Tibial artery (tissue), 4 donors: ENCODE data around the gene NFIX.
A peak's percentile ranks its signal among the peaks of the same experiment; 100 is the strongest.

ENCODE experiments used
- DNase-seq, 2 donors: peaks; one replicate each; pipeline ENCODE4 v3.0.0-alpha.2; 2019
- H3K27ac ChIP-seq, 2 donors: fragments of 200-600 bp; sonication (generic) in 1 of 2; 1 replicate in 1 of 2; 2 replicates in 1 of 2; pipeline ENCODE4 v1.5.1; 2018 to 2019; ENCODE audit warnings: mild to moderate bottlenecking in 1 of 2
- H3K27me3 ChIP-seq, 2 donors: fragments of 200-600 bp; sonication (generic) in 1 of 2; one replicate each; pipeline versions ENCODE4 v1.5.1 to v1.6.0; 2016 to 2019
- H3K36me3 ChIP-seq, 3 donors: fragments of 200-600 bp; sonication (generic) in 2 of 3; one replicate each; pipeline ENCODE4 v1.5.1; 2016 to 2019; ENCODE audit warnings: mild to moderate bottlenecking in 2 of 3
- H3K4me1 ChIP-seq, 4 donors: fragments of 200-600 bp; sonication (generic) in 2 of 4; 1 replicate in 3 of 4; 2 replicates in 1 of 4; pipeline ENCODE4 v1.5.1; 2016 to 2019
- H3K4me3 ChIP-seq, 2 donors: fragments of 200-600 bp; sonication (generic) in 1 of 2; 1 replicate in 1 of 2; 2 replicates in 1 of 2; pipeline ENCODE4 v1.5.1; 2018 to 2019; ENCODE audit warnings: mild to moderate bottlenecking in 2 of 2
- H3K9me3 ChIP-seq, 3 donors: fragments of 200-600 bp; sonication (generic) in 1 of 3; one replicate each; pipeline ENCODE4 v1.5.1; 2016 to 2019
- CTCF ChIP-seq, 2 experiments: fragments of 200-600 bp in 1 of 2; fragments of 450-650 bp in 1 of 2; IDR thresholded peaks; one replicate each; pipeline ENCODE4 v1.5.1; 2017 to 2019; ENCODE audit warnings: antibody characterized with exemption in 2 of 2, mild to moderate bottlenecking in 1 of 2, moderate library complexity in 1 of 2
- intact Hi-C: fragments of 100-400 bp; cut with DNase I; formaldehyde crosslinking; loops from one replicate; pipeline ENCODE4 v1.15.0; 2023; ENCODE audit warnings: low total_unique reads

Gene NFIX

DNA sequence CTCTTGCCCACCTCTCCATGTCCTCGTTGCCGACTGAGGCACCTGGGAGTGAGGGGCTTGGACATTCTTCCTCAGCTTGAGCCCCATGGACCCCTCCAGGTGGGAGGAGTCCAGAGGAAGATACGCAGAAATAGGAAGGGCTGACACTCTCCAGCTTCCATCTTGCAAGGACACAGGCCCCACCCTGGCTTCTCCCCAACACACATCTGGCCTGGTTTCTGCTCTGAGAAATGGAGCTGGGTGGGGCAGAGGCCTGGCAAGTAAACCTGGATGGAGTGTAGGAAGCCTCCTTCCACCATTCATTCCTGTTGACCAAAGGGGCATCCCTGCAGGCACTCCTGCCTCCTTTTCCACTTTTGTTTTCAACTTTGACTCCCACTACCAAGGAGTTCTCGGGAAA, 50.5 kb downstream of the NFIX start:
- Histone ChIP-seq H3K4me3 (no peak overlapping the region), H3K27ac (peak overlapping the region; percentile 88 to 99), H3K27me3 (no peaks in the 10 kb centered on the region), H3K36me3 (no peaks in the 10 kb centered on the region), H3K4me1 (peaks cover 0 to 97% (median 82%) of the 10 kb centered on the region in 4 donors), H3K9me3 (no peaks in the 10 kb centered on the region)
- DNase-seq = no peak
- intact Hi-C loops = no loop called here
- TF ChIP-seq CTCF (IDR thresholded peaks at IDR 0.05) = no peak

- no peaks in the 10 kb centered on the region for H3K27me3 ChIP-seq
- intact Hi-C loops = no loop called here
- H3K27ac ChIP-seq = peak overlapping the region in 1 of 2 donors; percentile 99
- peaks cover 0 to 99% (median 87%) of the 10 kb centered on the region in 4 donors for H3K4me1 ChIP-seq
- H3K9me3 ChIP-seq = no peaks in the 10 kb centered on the region
- TF ChIP-seq CTCF (IDR thresholded peaks at IDR 0.05) = no peak
- no peaks in the 10 kb centered on the region for H3K36me3 ChIP-seq
- H3K4me3 ChIP-seq = no peak overlapping the region
- DNase-seq = no peak
Measured at GRCh38 chr19:13047374-13047773, 52.1 kb downstream of the NFIX start.

- Histone ChIP-seq H3K4me3 (no peak overlapping the region), H3K4me1 (peaks cover 0 to 99% (median 87%) of the 10 kb centered on the region in 4 donors), H3K27ac (peak overlapping the region; percentile 92 to 99), H3K9me3 (no peaks in the 10 kb centered on the region), H3K27me3 (no peaks in the 10 kb centered on the region), H3K36me3 (no peaks in the 10 kb centered on the region)
- no peak for TF ChIP-seq CTCF (IDR thresholded peaks at IDR 0.05)
- DNase-seq = no peak
- intact Hi-C loops = no loop called here
Measured at GRCh38 chr19:13050274-13050673, 55.0 kb downstream of the NFIX start.

DNA sequence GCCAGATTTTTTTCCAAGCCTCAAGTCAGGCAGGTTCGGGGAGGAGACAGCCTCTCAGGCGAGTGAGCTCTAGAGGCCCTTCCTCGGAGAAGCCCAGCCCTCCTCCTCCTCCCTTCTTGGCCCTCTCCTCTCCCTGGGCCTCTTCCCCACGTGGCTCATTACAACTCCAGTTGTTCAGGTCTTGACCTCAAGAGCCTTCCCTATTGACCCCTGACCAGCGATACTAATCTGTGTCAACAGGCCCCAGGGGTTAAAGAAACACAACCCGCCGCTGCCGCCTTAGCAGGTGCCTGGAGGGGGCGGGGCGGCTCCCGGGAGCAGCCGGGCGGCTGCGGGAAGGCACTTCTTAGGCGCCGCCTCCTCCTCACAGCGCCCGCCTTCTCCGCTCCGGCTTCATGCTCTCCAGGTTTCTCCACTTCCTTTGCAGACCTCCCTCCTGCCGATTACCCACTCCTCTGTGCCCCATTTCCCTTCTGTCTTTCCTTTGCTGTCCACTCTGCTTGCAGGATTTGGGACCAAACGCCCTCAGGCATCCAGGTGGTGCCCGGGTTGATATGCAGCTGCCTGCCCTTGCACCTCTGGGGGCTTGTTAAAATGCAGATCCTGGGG, 56.4 kb downstream of the NFIX start:
- TF ChIP-seq CTCF (IDR thresholded peaks at IDR 0.05) = no peak
- peak overlapping the region; percentile 13 to 26 for H3K4me3 ChIP-seq
- H3K27me3 ChIP-seq = no peaks in the 10 kb centered on the region
- no peaks in the 10 kb centered on the region for H3K9me3 ChIP-seq
- no peaks in the 10 kb centered on the region for H3K36me3 ChIP-seq
- H3K27ac ChIP-seq = peak overlapping the region; percentile 92 to 99
- intact Hi-C loops = no loop called here
- peaks cover 0 to 99% (median 87%) of the 10 kb centered on the region in 4 donors for H3K4me1 ChIP-seq
- DNase-seq = peak in 1 of 2 donors; percentile 88

DNA sequence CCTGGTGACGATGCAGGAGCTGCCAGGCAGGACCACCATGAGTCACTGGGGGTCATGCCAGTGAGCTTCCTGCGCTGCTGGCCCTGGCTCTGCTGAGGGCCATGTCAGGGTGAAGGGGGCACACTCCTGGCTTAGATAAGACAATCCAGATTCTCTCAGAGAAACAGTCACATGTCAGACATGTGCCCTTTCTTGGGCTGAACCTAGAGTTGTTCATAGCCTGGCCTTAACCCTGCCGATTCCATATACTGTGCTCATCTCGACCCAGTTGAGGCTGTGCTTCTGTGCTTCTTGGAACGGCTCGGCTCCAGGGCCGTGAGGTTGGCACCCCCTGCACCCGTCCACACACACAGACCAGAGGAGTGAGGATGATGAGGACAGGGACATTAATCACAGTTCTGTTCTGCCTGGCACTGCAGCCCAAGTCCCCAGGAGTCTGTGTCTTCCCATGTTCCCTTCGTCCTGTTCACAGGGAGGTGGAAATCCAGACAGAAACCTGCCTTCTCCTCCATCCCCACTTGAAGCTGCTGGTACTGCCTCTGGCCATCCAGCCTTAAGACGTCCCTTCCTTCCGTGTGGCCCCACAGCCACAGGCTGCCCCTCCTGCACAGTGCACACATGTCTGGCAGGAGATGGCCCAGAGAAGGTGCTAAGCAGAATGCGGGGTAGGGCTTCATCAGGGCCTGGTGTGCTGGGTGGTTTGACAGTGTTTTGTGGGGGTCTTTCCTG, 57.3 kb downstream of the NFIX start:
- no peak for TF ChIP-seq CTCF (IDR thresholded peaks at IDR 0.05)
- peak overlapping the region; percentile 92 to 99 for H3K27ac ChIP-seq
- no peak for DNase-seq
- H3K36me3 ChIP-seq = no peaks in the 10 kb centered on the region
- H3K4me1 ChIP-seq = peaks cover 0 to 99% (median 87%) of the 10 kb centered on the region in 4 donors
- H3K4me3 ChIP-seq = no peak overlapping the region
- intact Hi-C loops = no loop called here
- no peaks in the 10 kb centered on the region for H3K9me3 ChIP-seq
- H3K27me3 ChIP-seq = no peaks in the 10 kb centered on the region
